ENCODE data around the gene SLC38A11.
"Not testable (repeated sequence)": the region's sequence is repeated elsewhere in the genome, so short reads cannot be mapped to it uniquely, and the experiment has no call there.

Gene SLC38A11

GRCh38 chr2:164877169-164877568, 78.2 kb downstream of the SLC38A11 start:
- no peak for DNase-seq (ENCODE audit: low read depth)

GRCh38 chr2:164875334-164876205, 79.8 kb downstream of the SLC38A11 start:
- DNase-seq (ENCODE audit: low read depth) = no peak

- DNase-seq (ENCODE audit: low read depth) = no peak
Measured at GRCh38 chr2:164873210-164873908, 82.0 kb downstream of the SLC38A11 start.

- no peak for DNase-seq (ENCODE audit: low read depth)
Measured at GRCh38 chr2:164871404-164871803, 83.9 kb downstream of the SLC38A11 start.

- DNase-seq (ENCODE audit: low read depth) = no peak
Measured at GRCh38 chr2:164869420-164869772, 85.9 kb downstream of the SLC38A11 start.

GRCh38 chr2:164868563-164869419, 86.5 kb downstream of the SLC38A11 start:
- DNase-seq (ENCODE audit: low read depth) = no peak

GRCh38 chr2:164867779-164868397, 87.4 kb downstream of the SLC38A11 start:
- DNase-seq (ENCODE audit: low read depth) = no peak

- DNase-seq (ENCODE audit: low read depth) = not testable (repeated sequence)
Measured at GRCh38 chr2:164866381-164866780, 88.9 kb downstream of the SLC38A11 start.

GRCh38 chr2:164860694-164861042, 94.7 kb downstream of the SLC38A11 start:
- no peak for DNase-seq (ENCODE audit: low read depth)

- not testable (repeated sequence) for DNase-seq (ENCODE audit: low read depth)
Measured at GRCh38 chr2:164859906-164860693, 95.2 kb downstream of the SLC38A11 start.

- no peak for DNase-seq (ENCODE audit: low read depth)
Measured at GRCh38 chr2:164859251-164859818, 96.0 kb downstream of the SLC38A11 start.

- no peak for DNase-seq (ENCODE audit: low read depth)
Measured at GRCh38 chr2:164852086-164852485, 103.2 kb downstream of the SLC38A11 start.

GRCh38 chr2:164850235-164850634, 105.1 kb downstream of the SLC38A11 start:
- no peak for DNase-seq (ENCODE audit: low read depth)

- no peak for DNase-seq (ENCODE audit: low read depth)
Measured at GRCh38 chr2:164849506-164849905, 105.8 kb downstream of the SLC38A11 start.

GRCh38 chr2:164847981-164848741, 107.2 kb downstream of the SLC38A11 start:
- DNase-seq (ENCODE audit: low read depth) = no peak

- no peak for DNase-seq (ENCODE audit: low read depth)
Measured at GRCh38 chr2:164847291-164847690, 108.0 kb downstream of the SLC38A11 start.

GRCh38 chr2:164846276-164846675, 109.0 kb downstream of the SLC38A11 start:
- no peak for DNase-seq (ENCODE audit: low read depth)

Data from stimulated activated CD8-positive, alpha-beta memory T cell treated with anti-CD3 and anti-CD28 coated beads, Interleukin-15, amount 100 ng/mL, for 1 hour (primary cell).